ENCODE measurements around the gene TOMM6. TPM values are rescaled to one million over a fixed set of nuclear protein-coding genes. Genes with fewer than 3 reads are reported as not detected.

TOMM6 gene
- total RNA-seq, 1 experiment from 2014 or later, result 234 TPM

DNA sequence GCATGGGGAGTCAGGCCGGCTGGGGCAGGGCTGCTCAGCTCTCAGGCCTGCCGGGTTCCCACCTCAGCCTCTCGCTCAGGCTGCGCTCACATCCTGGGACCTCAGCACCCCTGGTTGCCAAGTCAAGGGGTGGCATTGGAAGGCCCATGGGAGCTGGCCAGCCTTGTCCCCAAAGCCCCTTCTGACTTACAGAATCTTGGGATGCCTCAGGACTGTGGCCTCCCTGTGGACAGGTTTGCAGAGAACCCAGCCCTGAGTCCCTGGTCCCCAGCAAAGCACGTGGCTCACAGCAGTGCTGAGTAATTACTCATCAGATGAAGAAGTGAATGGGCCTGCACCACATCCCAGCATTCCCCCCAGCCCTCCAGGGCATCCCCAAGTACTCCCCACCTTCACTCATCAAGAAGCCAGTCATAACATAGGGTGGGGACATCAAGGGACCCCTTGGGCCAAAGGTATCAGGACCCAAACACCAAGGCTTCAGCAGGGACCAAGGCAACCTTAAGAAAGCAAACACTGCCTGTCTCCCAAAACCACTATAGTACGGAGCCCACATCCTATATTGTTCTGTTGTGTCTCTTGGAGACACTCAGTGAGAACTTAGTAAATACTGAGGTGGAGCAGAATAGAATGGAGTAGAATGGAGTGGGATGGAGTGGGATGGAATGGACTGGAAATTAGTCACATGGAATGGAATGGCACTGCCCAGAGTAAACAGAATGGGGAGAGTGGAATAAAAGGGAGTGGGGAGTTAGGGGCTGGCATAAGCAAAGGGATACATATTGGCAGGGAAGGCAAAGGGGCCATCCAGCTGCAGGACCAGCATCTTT is 43.9 kb upstream of the TOMM6 start:
- ChIA-PET POLR2A (interaction anchor here (0.6 kb wide), 1 partner anchor 8 kb away, joined by 4 read pairs; the partner anchor contains the start of gene TFEB), CTCF (no interaction called here)
- no peak for TF ChIP-seq POLR2AphosphoS5 (IDR thresholded peaks at IDR 0.05; ENCODE audit: low read depth, low read length)
- TF ChIP-seq, protein P1, sequence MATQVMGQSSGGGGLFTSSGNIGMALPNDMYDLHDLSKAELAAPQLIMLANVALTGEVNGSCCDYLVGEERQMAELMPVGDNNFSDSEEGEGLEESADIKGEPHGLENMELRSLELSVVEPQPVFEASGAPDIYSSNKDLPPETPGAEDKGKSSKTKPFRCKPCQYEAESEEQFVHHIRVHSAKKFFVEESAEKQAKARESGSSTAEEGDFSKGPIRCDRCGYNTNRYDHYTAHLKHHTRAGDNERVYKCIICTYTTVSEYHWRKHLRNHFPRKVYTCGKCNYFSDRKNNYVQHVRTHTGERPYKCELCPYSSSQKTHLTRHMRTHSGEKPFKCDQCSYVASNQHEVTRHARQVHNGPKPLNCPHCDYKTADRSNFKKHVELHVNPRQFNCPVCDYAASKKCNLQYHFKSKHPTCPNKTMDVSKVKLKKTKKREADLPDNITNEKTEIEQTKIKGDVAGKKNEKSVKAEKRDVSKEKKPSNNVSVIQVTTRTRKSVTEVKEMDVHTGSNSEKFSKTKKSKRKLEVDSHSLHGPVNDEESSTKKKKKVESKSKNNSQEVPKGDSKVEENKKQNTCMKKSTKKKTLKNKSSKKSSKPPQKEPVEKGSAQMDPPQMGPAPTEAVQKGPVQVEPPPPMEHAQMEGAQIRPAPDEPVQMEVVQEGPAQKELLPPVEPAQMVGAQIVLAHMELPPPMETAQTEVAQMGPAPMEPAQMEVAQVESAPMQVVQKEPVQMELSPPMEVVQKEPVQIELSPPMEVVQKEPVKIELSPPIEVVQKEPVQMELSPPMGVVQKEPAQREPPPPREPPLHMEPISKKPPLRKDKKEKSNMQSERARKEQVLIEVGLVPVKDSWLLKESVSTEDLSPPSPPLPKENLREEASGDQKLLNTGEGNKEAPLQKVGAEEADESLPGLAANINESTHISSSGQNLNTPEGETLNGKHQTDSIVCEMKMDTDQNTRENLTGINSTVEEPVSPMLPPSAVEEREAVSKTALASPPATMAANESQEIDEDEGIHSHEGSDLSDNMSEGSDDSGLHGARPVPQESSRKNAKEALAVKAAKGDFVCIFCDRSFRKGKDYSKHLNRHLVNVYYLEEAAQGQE (IDR thresholded peaks at IDR 0.05; ENCODE audit: insufficient read depth in 1 of 2, low read depth in 2 of 2, low read length in 1 of 2), result no peak
- no peak for TF ChIP-seq SIN3A (IDR thresholded peaks at IDR 0.05; ENCODE audit: borderline replicate concordance, insufficient read depth, low read depth, low read length)
- TF ChIP-seq TCF7L2 (IDR thresholded peaks at IDR 0.05; ENCODE audit: low read depth, low read length), result no peak
- TF ChIP-seq, protein P2, sequence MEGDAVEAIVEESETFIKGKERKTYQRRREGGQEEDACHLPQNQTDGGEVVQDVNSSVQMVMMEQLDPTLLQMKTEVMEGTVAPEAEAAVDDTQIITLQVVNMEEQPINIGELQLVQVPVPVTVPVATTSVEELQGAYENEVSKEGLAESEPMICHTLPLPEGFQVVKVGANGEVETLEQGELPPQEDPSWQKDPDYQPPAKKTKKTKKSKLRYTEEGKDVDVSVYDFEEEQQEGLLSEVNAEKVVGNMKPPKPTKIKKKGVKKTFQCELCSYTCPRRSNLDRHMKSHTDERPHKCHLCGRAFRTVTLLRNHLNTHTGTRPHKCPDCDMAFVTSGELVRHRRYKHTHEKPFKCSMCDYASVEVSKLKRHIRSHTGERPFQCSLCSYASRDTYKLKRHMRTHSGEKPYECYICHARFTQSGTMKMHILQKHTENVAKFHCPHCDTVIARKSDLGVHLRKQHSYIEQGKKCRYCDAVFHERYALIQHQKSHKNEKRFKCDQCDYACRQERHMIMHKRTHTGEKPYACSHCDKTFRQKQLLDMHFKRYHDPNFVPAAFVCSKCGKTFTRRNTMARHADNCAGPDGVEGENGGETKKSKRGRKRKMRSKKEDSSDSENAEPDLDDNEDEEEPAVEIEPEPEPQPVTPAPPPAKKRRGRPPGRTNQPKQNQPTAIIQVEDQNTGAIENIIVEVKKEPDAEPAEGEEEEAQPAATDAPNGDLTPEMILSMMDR (IDR thresholded peaks at IDR 0.05), result no peak
- Histone ChIP-seq H3K27me3 (ENCODE audit: control insufficient read depth, insufficient read depth, low read length) (no peaks in the 10 kb centered on the region), H3K36me3 (ENCODE audit: control insufficient read depth, insufficient read depth, low read length) (no peaks in the 10 kb centered on the region), H3K4me3 (ENCODE audit: low read depth in 2 of 2, low read length in 2 of 2) (no peak overlapping the region), H3K27ac (ENCODE audit: low read length) (no peak overlapping the region), H3K4me1 (ENCODE audit: control insufficient read depth, insufficient read depth, low read length) (peaks cover 9% of the 10 kb centered on the region), H3K9me3 (ENCODE audit: control insufficient read depth, insufficient read depth, low read depth, low read length) (no peaks in the 10 kb centered on the region)
- no TSS peak for BruUV-seq (replicated peaks)
- DNase-seq (ENCODE audit: low read depth, low spot score) (no peak), ATAC-seq (no peak)
- in situ Hi-C loops (cut with HindIII; ENCODE audit: low pct_unique_long_range_greater_than_20kb, low sequenced_read_pairs), result no loop called here
- intact Hi-C loops (cut with micrococcal nuclease; ENCODE audit: unreplicated experiment), result no loop called here

DNA sequence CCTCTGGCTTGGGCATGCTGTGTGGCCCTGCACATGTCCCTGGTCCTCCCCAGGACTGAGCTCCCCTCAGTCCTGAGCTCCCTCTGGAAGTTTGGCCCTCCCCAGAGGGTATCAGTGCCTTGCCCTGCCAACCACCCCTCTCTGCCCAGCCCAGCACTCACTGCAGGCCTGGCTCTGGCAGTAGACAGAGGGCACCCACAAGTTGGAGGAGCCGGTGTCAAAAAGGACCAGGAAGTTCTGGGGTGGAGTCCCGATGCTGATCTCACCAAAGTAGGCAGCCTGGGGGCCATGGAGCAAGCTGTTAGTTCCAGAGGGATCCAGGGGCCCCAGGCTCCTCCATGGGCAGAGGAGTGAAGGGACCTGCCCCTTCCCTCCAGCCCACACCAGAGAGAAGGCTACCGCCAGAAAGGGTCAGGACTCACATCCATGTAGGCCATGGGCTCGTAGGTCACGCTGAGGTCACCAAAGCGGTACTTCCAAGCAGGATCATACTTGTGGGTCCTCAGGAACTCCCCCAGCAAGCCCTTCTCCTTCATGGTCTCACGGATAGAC is 43.2 kb upstream of the TOMM6 start:
- no peak overlapping the region for H3K4me3 ChIP-seq (ENCODE audit: low read depth in 2 of 2, low read length in 2 of 2)
- no peaks in the 10 kb centered on the region for H3K9me3 ChIP-seq (ENCODE audit: control insufficient read depth, insufficient read depth, low read depth, low read length)
- TF ChIP-seq, protein P1 (IDR thresholded peaks at IDR 0.05; ENCODE audit: insufficient read depth in 1 of 2, low read depth in 2 of 2, low read length in 1 of 2), result no peak
- TF ChIP-seq TCF7L2 (IDR thresholded peaks at IDR 0.05; ENCODE audit: low read depth, low read length), result no peak
- TF ChIP-seq, protein P2 (IDR thresholded peaks at IDR 0.05), result no peak
- no peak for TF ChIP-seq SIN3A (IDR thresholded peaks at IDR 0.05; ENCODE audit: borderline replicate concordance, insufficient read depth, low read depth, low read length)
- TF ChIP-seq POLR2AphosphoS5 (IDR thresholded peaks at IDR 0.05; ENCODE audit: low read depth, low read length), result no peak
- DNase-seq (ENCODE audit: low read depth, low spot score) (no peak), ATAC-seq (no peak)
- H3K27ac ChIP-seq (ENCODE audit: low read length), result no peak overlapping the region
- no TSS peak for BruUV-seq (replicated peaks)
- ChIA-PET POLR2A (interaction anchor here (0.6 kb wide), 1 partner anchor 9 kb away, joined by 4 read pairs; the partner anchor contains the start of gene TFEB), CTCF (interaction anchor here (0.6 kb wide), 1 partner anchor 220 kb away, joined by 5 read pairs; no protein-coding TSS in a partner anchor)
- in situ Hi-C loops (cut with HindIII; ENCODE audit: low pct_unique_long_range_greater_than_20kb, low sequenced_read_pairs), result no loop called here
- no peaks in the 10 kb centered on the region for H3K27me3 ChIP-seq (ENCODE audit: control insufficient read depth, insufficient read depth, low read length)
- intact Hi-C loops (cut with micrococcal nuclease; ENCODE audit: unreplicated experiment), result no loop called here
- H3K4me1 ChIP-seq (ENCODE audit: control insufficient read depth, insufficient read depth, low read length), result peaks cover 9% of the 10 kb centered on the region
- no peaks in the 10 kb centered on the region for H3K36me3 ChIP-seq (ENCODE audit: control insufficient read depth, insufficient read depth, low read length)
